Fibroblast of villous mesenchyme (primary cell): ENCODE results near the gene TSPEAR. TPM values are rescaled to one million over a fixed set of nuclear protein-coding genes. Genes with fewer than 3 reads are reported as not detected.

Experiments used
- DNase-seq: peaks from one replicate; pipeline ENCODE4 v3.0.0-alpha.2; 2010; ENCODE audit warnings: low read depth
- H3K4me3 ChIP-seq: 2 replicates; pipeline ENCODE4 v1.5.1; 2011; ENCODE audit warnings: low read depth, mild to moderate bottlenecking, low read length
- CTCF ChIP-seq: IDR thresholded peaks from 2 replicates; pipeline ENCODE4 v1.5.1; 2012; ENCODE audit warnings: low read depth, mild to moderate bottlenecking, low read length; ENCODE audit not compliant: insufficient read depth
- total RNA-seq: library from RNA; depleted of rRNA; stranded (reverse); fragments of >200 nt; gene quantifications from 2 replicates; pipeline ENCODE4 v1.2.3, GENCODE V29; 2012

TSPEAR gene
- total RNA-seq, 1 donor, result not detected

- no peak for TF ChIP-seq CTCF
- DNase-seq, result no peak
Observed at GRCh38 chr21:44729336-44730027, 18.1 kb upstream of the TSPEAR start.

GRCh38 chr21:44728716-44729115, 17.3 kb upstream of the TSPEAR start:
- no peak for TF ChIP-seq CTCF
- no peak overlapping the region for H3K4me3 ChIP-seq
- no peak for DNase-seq

More at GRCh38 chr21:44729336-44730027, 18.1 kb upstream of the TSPEAR start:
- no peak overlapping the region for H3K4me3 ChIP-seq

- DNase-seq, result no peak
- no peak for TF ChIP-seq CTCF
- no peak overlapping the region for H3K4me3 ChIP-seq
Observed at GRCh38 chr21:44727757-44728156, 16.4 kb upstream of the TSPEAR start.

- no peak for DNase-seq
- H3K4me3 ChIP-seq, result no peak overlapping the region
- no peak for TF ChIP-seq CTCF
Observed at GRCh38 chr21:44727321-44727720, 15.9 kb upstream of the TSPEAR start.

GRCh38 chr21:44726826-44727225, 15.5 kb upstream of the TSPEAR start:
- no peak for TF ChIP-seq CTCF
- H3K4me3 ChIP-seq, result no peak overlapping the region
- DNase-seq, result no peak

GRCh38 chr21:44724926-44725325, 13.6 kb upstream of the TSPEAR start:
- H3K4me3 ChIP-seq, result no peak overlapping the region
- no peak for DNase-seq
- no peak for TF ChIP-seq CTCF

- no peak overlapping the region for H3K4me3 ChIP-seq
- no peak for DNase-seq
- no peak for TF ChIP-seq CTCF
Observed at GRCh38 chr21:44724196-44724595, 12.8 kb upstream of the TSPEAR start.
